DND-41 (cell line): ENCODE data around the gene FN3K.

Experiments
- ATAC-seq: fragments of 200-7000 bp; cut with Tn5 transposase; 3 replicates; pipeline ENCODE4 v1.9.1; 2021; ENCODE audit warnings: low read depth; ENCODE audit not compliant: insufficient read depth
- DNase-seq: peaks from one replicate; pipeline ENCODE4 v3.0.0-alpha.2; 2020
- H2AFZ ChIP-seq: 2 replicates; pipeline ENCODE4 v1.6.0; 2012; ENCODE audit warnings: low read depth, low read length
- H3K27ac ChIP-seq: 2 replicates; pipeline ENCODE4 v1.5.1; 2012; ENCODE audit warnings: low read length, inconsistent platforms
- H3K27me3 ChIP-seq: fragments of 200-600 bp; sonication (generic); 2 replicates; pipeline ENCODE4 v1.6.0; 2012; ENCODE audit warnings: low read length, mild to moderate bottlenecking, inconsistent platforms; ENCODE audit not compliant: insufficient read depth, poor library complexity
- H3K36me3 ChIP-seq: 2 replicates; pipeline ENCODE4 v1.5.1; 2012; ENCODE audit warnings: low read length, inconsistent platforms; ENCODE audit not compliant: insufficient read depth
- H3K4me1 ChIP-seq: 2 replicates; pipeline ENCODE4 v1.5.1; 2012; ENCODE audit warnings: mild to moderate bottlenecking, low read length; ENCODE audit not compliant: insufficient read depth
- H3K4me2 ChIP-seq: 2 replicates; pipeline ENCODE4 v1.6.0; 2012; ENCODE audit warnings: mild to moderate bottlenecking, moderate library complexity, low read length, inconsistent platforms; ENCODE audit not compliant: insufficient read depth
- H3K4me3 ChIP-seq, 2 experiments: fragments of 200-600 bp in 1 of 2; shearing (Covaris generic) in 1 of 2; 2 replicates each; pipeline ENCODE4 v1.5.1; 2012 to 2016; ENCODE audit warnings: inconsistent platforms in 2 of 2, low read length in 2 of 2, mild to moderate bottlenecking in 2 of 2, low read depth in 1 of 2, moderate library complexity in 1 of 2
- H3K79me2 ChIP-seq: 2 replicates; pipeline ENCODE4 v1.6.0; 2012; ENCODE audit warnings: low read length, inconsistent platforms; ENCODE audit not compliant: insufficient read depth
- H3K9ac ChIP-seq: 2 replicates; pipeline ENCODE4 v1.6.0; 2012; ENCODE audit warnings: low read depth, mild to moderate bottlenecking, inconsistent platforms, low read length, moderate library complexity
- H3K9me3 ChIP-seq: 2 replicates; pipeline ENCODE4 v1.5.1; 2012; ENCODE audit warnings: low read length, moderate library complexity, mild to moderate bottlenecking, inconsistent platforms; ENCODE audit not compliant: insufficient read depth, severe bottlenecking
- H4K20me1 ChIP-seq: 2 replicates; pipeline ENCODE4 v1.6.0; 2012; ENCODE audit warnings: low read length; ENCODE audit not compliant: insufficient read depth
- EZH2 ChIP-seq: IDR thresholded peaks from 3 replicates; pipeline ENCODE4 v1.6.1; 2012; ENCODE audit warnings: borderline replicate concordance, low read depth, mild to moderate bottlenecking, moderate library complexity, low read length, inconsistent platforms; ENCODE audit not compliant: severe bottlenecking
- TF ChIP-seq, protein P1 (sequence below): IDR thresholded peaks from 2 replicates; pipeline ENCODE4 v1.5.1; 2012; ENCODE audit warnings: borderline replicate concordance, low read length, moderate library complexity, mild to moderate bottlenecking; ENCODE audit not compliant: poor library complexity, severe bottlenecking; ENCODE audit errors: extremely low read depth

The FN3K gene

DNA sequence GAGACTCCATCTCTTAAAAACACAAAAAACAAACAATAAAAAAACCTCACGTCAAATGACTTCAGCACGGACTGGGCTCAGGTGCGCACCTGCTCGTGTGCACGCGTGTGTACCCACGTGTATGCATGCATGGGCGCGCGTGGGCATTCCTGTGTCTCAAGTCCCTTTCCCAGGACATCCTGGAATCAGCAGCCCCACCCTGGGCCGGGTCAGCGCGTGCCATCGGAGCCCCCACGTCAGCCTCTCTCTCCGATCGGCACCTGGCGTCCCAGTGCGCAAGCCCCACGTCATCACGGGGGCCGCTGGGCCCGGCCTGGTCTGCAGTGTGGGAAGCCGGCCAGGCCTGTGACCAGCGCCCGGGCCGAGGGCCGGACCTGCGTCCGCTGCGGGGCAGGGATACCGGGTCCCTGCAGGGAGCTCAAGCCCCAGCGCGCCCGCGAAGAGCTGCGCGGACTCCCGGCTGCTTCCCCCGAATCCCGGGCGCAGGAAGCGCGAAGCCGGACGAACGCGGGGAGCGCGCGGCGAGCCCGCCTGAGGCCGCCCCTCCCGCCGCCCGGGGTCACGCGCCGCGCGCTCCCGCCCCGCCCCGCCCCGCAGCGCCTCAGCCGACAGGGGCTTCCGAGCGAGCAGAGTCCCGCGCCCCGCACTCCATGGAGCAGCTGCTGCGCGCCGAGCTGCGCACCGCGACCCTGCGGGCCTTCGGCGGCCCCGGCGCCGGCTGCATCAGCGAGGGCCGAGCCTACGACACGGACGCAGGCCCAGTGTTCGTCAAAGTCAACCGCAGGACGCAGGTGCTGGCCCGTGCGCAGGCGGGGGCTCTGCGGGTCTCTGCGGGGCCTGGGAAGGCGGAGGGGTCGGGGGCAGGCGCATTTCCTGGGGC is at the start of gene FN3K:
FN3K (plus strand) TSS at position 629 of the 880 bp plus-strand sequence; CDS start at position 651, 22 bp downstream.
- Histone ChIP-seq H4K20me1 (no peaks in the 10 kb centered on the region), H3K27ac (no peak within 1 kb of the TSS), H3K9ac (no peak within 1 kb of the TSS), H3K79me2 (no peaks in the 10 kb centered on the region), H3K4me2 (no peak within 1 kb of the TSS), H3K36me3 (peaks cover 37% of the 10 kb centered on the region), H3K27me3 (no peaks in the 10 kb centered on the region), H2AFZ (no peak within 1 kb of the TSS), H3K9me3 (peaks cover 21% of the 10 kb centered on the region), H3K4me1 (no peaks in the 10 kb centered on the region), H3K4me3 (no peak within 1 kb of the TSS)
- TF ChIP-seq EZH2: no peak
- TF ChIP-seq, protein P1, sequence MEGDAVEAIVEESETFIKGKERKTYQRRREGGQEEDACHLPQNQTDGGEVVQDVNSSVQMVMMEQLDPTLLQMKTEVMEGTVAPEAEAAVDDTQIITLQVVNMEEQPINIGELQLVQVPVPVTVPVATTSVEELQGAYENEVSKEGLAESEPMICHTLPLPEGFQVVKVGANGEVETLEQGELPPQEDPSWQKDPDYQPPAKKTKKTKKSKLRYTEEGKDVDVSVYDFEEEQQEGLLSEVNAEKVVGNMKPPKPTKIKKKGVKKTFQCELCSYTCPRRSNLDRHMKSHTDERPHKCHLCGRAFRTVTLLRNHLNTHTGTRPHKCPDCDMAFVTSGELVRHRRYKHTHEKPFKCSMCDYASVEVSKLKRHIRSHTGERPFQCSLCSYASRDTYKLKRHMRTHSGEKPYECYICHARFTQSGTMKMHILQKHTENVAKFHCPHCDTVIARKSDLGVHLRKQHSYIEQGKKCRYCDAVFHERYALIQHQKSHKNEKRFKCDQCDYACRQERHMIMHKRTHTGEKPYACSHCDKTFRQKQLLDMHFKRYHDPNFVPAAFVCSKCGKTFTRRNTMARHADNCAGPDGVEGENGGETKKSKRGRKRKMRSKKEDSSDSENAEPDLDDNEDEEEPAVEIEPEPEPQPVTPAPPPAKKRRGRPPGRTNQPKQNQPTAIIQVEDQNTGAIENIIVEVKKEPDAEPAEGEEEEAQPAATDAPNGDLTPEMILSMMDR: no peak
- ATAC-seq (no peak), DNase-seq (no peak)

DNA sequence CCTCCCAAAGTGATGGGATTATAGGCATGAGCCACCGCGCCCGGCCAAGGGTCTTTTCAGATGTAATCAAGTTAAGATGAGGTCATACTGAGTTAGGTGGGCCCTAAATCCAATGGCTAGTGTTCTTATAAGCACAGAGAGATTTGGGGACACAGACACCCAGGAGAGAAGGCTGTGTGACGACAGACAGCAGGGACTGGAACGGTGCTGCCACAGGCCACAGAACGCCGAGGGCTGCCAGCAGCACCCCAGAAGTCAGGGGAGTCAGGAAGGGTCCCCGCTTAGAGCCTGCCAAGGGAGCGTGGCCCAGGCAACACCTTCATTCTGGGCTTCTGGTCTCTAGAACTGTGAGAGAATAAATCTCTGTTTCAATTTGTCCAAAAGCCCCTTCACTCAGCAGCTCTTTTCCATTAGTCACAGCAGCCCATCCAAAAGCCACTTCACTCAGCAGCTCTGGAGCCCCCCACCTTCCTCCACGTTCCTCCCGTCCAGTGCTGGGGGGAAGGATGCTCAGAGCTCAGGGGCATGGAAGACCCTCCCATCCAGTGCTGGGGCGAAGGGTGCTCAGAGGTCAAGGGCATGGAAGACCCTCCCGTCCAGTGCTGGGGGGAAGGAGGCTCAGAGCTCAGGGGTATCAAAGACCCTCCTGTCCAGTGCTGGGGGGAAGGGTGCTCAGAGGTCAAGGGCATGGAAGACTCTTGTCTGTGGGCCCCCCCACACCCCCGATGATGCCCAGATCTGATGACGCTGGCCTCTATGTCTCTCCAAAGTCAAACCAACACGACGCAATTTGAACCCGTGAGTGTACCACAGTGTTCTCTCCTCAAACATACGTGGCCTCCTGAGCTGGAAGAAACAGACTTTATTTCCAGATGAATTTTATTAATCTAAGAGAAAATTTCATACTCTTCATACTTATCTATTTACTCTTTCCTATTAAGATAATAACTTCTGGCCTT is 48.8 kb upstream of the FN3K start:
- H3K36me3 ChIP-seq: no peaks in the 10 kb centered on the region
- peaks cover 2% of the 10 kb centered on the region for H3K9me3 ChIP-seq
- H3K27ac ChIP-seq: no peak overlapping the region
- no peaks in the 10 kb centered on the region for H4K20me1 ChIP-seq
- H2AFZ ChIP-seq: no peak overlapping the region
- H3K4me2 ChIP-seq: no peak overlapping the region
- no peak for ATAC-seq
- DNase-seq: no peak
- H3K79me2 ChIP-seq: no peaks in the 10 kb centered on the region
- H3K4me1 ChIP-seq: no peaks in the 10 kb centered on the region
- H3K27me3 ChIP-seq: no peaks in the 10 kb centered on the region
- no peak overlapping the region for H3K9ac ChIP-seq
- H3K4me3 ChIP-seq: no peak overlapping the region
- TF ChIP-seq, protein P1: no peak
- TF ChIP-seq EZH2: no peak

DNA sequence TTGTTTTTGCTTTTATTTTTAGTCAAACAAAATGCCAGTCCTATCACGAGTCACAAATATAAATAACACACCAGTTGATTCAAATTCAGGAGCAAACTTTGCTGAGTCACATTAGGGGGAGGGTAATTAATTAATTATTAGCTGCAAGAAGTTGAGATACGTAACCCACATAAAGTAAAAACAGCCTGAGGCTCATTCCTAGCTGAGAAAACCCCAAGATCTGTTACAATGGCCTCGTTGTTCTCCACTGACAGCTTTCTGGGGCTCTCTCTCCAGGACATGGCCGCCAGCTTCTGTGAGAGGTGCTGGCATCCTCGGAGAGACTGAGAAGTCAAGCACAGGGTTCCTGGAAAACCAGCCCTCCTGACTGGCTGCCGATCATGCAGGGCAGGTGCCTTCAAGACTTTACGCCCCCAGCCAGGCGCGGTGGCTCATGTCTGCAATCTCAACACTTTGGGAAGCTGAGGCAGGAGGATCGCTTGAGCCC is 48.0 kb upstream of the FN3K start:
- Histone ChIP-seq H3K79me2 (no peaks in the 10 kb centered on the region), H3K27ac (no peak overlapping the region), H3K9me3 (no peaks in the 10 kb centered on the region), H4K20me1 (no peaks in the 10 kb centered on the region), H3K9ac (no peak overlapping the region), H3K4me1 (no peaks in the 10 kb centered on the region), H3K4me3 (no peak overlapping the region), H3K4me2 (no peak overlapping the region), H3K36me3 (no peaks in the 10 kb centered on the region), H3K27me3 (no peaks in the 10 kb centered on the region), H2AFZ (no peak overlapping the region)
- ATAC-seq: no peak
- no peak for DNase-seq
- TF ChIP-seq, protein P1: no peak
- TF ChIP-seq EZH2: no peak
